GM19395 (cell line): ENCODE data around the gene MYORG.

ENCODE experiments used
- ATAC-seq: cut with Tn5 transposase; IDR thresholded peaks from one replicate; pipeline ENCODE4 v1.9.1; 2021; ENCODE audit warnings: mild to moderate bottlenecking, moderate library complexity; ENCODE audit not compliant: unreplicated experiment

The MYORG gene

DNA sequence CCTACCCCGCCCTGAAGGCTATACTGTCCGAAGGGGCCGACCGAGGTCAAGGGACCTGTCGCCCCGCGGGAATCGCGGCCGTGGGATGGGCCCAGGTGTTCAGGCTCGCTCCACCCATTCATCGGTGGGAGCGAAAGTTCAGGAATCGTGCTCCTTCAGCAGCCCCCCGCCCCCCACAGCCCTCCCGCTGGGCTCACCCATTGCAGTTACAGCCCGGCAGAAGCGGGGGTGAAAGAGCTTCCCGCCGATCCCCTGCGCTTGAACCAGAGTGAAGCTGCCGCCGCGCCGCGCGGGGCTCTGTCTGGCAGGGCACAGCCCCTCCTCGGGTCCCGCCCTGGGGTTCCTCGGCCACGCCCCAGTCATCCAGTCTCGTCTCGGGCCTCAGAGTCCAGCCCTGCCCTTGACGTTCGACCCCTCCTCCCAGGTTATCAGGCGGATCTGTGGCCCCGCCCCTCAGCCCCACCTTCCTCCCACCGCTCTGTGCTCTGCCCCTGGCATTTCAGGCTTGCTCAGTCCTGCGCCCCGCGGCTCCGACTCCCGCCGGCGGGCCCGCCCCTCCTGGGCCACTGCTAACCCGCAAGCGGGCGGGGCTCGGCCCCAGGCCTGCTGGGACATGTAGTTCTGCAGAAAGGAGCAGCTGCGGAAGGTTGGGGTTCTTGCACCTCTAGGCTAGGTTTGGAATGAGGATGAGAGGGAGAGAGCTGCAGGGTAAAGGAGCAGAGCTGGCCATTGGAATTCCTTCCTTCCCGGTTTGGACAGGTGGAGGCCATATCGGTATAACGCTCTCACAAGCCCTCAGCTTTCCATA lies at the start of gene MYORG:
TSS of gene MYORG (minus strand) at position 303 of the 808 bp plus-strand sequence. CDS start 3,955 bp downstream, outside the sequence.
- ATAC-seq, result peak; percentile 87

DNA sequence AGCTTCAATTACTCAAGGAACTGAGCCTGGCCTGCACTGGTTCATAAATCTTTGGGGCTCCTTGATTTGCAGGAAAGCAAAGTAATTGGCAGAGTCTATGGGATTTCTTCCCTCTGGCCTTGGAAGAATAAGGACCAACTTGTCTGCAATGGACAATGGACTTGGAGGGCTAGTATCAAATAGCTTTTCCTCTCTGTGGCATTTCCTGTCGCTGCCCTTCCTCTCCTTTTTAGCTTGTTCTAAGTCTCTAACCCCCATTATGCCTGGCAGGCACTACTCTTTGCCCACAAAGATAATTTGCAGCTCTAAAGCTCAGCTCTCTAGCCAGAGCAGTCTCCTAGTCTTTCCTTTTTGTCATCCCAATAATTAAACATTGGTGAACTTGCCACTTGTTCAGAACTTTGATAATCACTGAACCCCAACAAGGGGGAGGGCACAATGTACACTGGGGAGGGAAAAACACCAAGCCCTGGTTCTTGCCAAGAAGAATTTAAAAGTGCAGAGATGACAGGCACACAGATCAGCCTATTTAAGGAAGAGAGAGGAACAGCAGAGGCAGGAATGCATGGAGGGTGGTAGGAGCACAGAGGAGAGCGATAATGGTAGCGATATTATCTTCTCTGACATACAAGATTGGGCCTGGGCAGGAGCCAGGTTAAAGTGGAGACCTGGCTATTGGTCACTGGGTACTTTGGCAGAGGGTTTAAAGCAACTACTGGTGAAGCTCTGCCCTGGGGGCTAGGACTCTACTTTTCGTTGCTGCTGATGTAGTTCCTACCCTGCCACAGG lies 43.2 kb upstream of the MYORG start:
- no peak for ATAC-seq

DNA sequence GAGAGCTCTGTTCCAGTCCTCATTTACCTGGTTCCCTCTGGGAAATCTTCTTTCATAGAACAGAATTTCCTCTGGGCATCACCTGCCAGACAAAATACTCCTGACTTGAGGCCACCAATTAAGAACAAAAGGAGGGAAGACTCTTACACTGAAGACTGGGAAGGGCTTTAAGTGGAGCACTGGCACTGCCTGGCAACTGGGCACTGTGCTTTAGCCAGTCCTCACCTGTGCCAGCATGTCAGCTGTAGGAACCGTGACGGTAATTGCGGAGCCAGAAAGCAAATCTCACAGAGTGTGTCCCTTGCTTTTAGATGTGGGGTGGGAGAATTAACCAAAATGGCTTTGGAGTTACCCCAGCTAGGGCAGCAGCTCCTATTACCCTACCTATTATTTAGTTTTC lies 41.0 kb upstream of the MYORG start:
- ATAC-seq, result no peak

DNA sequence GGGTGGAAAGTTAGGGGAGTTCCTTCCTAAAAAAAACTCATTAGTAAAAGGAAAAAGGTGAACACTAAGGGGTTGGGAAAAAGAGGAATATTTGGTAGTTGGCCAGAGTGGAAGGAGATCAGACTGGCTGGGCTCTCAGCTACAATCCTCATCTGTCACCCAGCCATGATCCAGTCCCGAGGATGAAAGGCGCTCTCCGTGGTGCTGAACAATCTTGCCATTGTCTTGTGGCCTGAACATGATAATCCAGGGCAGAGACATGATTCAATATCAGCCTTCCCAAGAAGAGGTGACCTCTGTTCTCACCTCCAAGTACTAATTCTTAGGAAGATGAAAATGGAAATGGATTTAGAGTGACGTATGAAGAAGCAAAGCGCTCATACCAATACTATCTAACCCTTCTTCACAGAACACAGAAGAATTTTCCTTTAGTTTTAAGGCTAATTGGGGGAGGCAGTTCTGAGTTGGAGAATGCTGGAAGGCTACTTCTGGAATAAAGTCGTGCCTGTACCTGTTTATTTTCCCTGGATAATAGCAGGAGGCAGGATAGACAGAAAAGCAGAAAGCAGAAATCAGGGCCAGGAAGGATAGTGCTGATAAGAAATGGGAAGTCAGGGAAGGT lies 36.6 kb upstream of the MYORG start:
- no peak for ATAC-seq

GRCh38 chr9:34412336-34412735 lies 35.6 kb upstream of the MYORG start:
- ATAC-seq, result no peak

DNA sequence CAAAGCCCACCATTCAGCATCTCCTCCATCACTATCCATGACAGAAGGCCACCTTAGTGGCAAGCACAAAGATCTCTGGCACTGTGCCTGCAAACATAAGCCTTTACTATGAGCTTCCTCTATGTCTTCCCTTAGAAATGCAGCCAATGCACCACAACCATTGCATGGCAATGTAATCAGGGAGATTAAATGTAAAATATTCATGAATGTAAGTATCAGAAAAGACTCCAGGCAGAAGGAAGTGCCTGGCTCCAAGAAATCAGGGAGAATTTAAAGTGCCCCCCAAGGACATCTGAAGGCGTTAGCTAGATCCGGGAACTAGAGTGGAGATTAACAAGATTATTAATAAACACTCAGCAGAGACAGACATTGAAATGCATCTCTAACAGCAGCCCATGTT lies 32.5 kb upstream of the MYORG start:
- ATAC-seq, result no peak

DNA sequence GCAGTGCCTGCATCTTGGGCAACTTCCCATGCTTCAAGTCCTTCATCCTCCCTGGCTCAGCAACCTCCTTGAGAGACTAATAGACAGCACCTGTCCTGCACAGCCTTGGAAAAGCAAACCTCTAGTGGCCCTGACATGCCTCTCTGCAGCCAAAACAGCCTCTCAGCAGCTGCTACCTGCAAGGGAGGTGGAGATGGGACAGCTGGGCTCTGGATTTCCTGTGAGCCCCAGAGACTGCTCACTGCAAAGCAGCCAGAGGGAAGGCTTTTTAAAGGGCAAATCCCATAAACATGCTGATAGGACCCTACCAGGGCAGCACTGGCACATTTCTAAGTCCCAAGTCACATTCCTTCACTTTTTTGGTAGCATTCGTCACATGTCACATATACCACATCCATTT lies 31.5 kb upstream of the MYORG start:
- ATAC-seq, result no peak

DNA sequence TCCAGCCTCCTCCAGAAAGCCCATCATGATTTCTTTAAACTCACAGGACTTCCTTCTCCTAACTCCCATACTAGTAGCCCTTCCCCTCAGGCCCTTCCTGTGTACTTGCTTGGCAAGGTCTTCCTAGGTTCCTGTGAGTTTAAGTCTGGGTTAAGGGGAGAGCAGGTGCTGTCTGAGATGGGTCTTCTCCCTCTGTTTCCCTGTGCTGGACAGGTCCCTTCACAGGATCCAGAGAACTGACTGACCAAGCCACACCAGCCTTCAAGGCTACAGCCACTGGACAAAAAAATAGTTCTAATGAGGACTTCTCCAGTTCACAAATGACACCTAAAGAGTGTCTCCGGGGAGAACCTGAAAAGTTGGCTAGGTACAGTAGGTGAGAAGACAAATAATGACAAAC lies 29.5 kb upstream of the MYORG start:
- no peak for ATAC-seq

GRCh38 chr9:34405719-34406118 lies 29.0 kb upstream of the MYORG start:
- no peak for ATAC-seq

DNA sequence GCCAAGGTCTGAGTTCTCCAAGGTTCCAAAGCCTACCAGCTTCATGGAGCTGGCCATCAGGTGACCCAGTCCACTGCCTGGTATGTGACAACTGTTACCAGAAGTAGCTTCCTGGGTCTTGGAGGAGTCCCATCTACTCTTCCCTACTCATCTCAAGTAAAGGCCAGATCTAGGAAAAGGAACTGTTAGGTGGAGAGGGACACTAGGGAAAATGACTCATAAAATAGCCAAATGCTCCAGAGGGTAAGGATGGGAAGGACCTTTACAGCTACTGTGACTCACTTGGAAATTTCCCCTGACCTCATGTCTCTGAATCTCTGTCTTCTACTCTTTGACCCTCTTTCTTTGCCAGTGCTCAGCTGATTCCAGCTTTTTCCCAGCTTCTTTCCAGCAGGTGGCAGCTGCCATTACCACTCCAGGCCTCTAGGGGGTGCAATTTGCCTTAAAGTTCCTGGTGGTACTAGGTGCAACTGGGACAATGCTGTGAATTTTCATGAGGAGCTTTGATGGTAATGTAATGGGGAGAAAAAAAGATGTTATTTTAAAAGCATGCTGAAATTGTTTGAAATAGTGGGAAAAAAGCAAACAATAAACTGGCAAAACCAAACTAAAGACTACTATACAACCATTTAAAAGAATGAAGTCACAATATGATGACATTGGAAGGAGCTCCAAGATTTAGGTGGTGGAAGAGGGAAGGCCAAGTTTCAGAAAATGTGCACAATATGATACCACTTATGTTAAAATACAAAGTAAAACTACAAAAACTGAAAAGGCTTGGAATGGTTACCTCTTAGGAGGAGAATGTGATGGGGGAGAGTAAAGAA lies 27.1 kb upstream of the MYORG start:
- no peak for ATAC-seq

DNA sequence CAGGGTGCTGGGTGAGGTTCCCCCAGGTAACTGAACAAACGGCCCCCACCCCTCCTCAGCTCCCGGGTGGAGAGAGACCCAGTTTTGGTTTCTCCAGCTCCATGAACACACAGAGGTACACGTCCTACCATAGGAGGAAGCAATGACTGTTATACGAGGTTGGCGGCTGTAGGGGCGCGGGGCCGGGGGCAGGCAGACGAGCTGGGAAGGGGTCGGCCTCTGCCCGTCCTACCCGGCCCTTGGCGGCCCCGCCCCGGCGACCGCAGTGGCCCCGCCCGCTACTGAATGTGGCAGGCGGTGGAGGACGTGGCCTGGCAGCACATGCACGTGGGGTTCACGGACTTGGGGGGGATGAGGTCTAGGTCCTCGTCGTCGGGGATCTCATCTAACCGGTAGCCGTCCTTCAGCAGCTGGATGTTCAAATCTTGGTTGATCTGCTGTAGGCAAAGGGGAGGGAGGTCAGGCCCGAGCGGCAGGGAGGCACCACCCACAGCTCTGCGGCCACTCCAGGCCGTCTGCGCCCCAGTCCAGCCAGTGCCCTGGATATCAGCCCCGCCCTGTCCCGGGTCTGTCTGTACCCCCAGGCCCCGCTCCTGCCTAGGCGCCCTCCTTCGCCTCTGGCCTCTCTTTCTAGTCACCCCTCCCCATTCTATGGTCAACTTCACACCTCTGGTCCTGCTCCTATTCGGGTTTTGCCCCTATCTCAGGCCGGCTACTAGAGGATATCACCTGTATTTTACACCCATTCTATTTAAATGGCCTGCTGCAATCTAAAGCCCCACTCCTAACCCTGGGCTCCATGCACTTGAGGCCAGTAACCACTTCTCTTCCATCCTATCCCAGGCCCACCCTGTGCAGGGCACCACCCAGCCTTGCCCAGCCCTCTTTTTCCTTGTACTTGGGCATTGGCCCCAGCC lies 24.2 kb upstream of the MYORG start:
- no peak for ATAC-seq

DNA sequence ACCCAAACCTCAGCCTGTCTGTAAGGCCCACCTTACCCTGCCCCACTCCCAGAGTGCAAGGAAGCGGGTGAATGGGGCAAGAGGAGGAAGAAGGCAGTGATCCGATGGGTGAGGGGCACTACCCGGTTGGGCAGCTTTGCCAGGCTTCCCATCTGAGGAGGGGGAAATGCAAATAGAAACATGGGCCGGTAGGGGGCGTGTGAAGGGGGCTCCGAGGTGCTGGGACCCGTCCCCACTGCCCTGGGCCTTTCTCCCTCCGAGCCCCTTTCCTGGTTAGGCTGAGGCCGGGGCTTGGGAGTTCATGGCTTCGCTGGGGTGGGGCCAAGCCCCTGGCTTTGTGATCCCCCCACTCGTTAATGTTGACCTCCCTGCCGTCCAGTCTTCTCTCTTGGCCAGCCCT lies 23.6 kb upstream of the MYORG start:
- ATAC-seq, result no peak

DNA sequence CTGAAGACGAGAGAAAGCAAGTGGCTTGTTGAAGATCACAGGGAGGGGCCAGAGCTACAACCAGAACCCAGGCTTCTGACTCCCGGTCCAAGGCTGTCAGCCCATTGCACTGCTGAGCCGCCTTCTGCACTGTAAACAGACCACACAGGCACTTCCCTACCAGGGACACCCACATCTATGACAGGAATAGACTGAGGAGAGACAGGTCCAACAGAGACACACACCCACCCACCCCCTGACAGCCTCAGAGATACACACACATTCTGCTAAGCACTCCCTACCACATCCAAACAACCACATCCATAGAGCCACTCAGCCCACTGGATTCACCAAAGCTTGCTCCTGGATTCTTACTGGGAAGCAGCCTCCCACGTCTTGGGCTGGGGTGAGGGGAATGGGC lies 23.0 kb upstream of the MYORG start:
- ATAC-seq, result no peak

DNA sequence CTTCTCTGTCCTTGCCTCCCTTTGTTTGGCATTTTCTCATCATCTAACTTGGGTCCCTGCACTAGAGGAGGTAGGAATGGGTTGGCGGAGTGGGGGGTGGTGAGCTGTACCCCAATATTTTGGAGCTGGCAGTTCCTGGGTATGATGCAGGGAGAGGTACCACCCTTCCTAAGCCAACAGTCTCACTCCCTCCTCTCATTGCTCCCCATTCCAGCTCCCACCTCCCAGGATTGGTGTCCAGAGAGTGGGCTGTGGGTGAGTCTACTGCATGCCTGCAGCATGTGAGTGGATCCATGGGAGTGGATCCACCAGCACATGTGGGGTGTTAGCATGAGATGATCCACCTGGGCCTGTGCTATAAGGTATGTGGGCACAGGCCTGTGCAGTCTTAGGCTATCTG lies 22.2 kb upstream of the MYORG start:
- no peak for ATAC-seq

DNA sequence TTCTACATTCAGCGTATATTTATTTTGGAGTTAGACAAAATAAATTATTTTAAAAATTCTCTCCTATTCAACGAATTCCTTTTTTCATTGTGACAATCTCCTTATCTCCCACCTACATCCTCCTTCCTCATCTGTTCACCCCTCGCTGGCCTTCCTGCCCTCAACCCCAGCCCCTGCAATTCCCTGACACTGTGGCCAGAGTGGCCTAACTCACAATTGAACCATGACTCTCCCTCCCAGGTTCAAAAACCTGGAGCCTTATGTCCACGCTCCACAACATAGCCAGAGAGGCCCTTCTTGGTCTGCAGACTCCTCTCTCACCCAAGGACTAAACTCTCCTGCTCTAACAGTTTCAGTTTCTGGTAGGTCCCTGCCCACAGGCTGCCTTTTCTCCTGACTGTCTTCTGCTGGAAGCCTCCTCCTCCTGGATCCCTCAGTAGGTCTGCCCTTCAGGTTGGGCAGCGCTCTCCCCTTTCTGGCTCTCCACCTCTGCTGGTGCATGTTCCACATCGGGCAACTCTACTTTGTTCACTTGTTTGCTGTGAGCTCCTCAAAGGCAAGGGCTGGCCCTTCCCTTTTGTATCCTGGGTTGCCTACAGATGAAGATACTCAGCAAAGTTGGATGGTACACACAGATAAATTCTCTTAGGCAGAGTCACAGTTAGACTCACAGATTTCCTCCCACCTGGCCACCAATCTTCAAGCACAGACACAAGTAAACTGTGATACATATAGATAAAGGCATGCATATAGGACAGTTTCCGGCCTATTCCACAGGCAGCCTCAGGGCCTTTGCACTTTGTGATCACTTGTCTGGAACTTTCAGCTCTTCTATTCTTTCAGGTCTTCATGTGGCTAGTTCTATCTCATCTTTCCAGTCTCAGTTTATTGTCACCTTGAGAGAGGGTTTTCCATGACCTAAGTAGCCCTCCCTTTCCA lies 19.8 kb upstream of the MYORG start:
- no peak for ATAC-seq

DNA sequence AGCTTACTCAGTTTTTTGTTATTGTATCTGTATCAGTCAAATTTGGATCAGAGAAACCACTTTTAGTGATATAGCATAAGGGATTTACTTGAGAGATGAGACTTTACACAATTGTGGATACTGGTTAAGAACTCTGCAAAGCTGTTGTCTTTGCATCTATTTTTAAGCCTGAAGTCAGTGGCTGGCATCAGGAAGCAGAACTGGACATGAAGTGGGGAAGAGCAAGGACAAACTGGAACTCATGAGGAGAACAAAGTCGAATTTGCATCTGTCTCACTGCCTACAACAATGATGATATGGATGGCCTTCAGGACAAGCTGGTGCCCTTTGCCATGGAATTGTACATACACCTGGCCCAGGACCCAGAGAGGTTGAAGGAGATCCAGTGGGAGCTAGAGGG lies 15.8 kb upstream of the MYORG start:
- ATAC-seq, result no peak

- ATAC-seq, result no peak
Observed at GRCh38 chr9:34387239-34387638, 10.5 kb upstream of the MYORG start.

- no peak for ATAC-seq
Observed at GRCh38 chr9:34386656-34387055, 10.0 kb upstream of the MYORG start.
